Fibroblast of skin of right biceps (primary cell): ENCODE data around the gene NPAS4.
"Not testable (repeated sequence)": the region's sequence is repeated elsewhere in the genome, so short reads cannot be mapped to it uniquely, and the experiment has no call there.

Experiments
- DNase-seq: peaks from one replicate; pipeline ENCODE4 v3.0.0-alpha.2; 2013

The NPAS4 gene

DNA sequence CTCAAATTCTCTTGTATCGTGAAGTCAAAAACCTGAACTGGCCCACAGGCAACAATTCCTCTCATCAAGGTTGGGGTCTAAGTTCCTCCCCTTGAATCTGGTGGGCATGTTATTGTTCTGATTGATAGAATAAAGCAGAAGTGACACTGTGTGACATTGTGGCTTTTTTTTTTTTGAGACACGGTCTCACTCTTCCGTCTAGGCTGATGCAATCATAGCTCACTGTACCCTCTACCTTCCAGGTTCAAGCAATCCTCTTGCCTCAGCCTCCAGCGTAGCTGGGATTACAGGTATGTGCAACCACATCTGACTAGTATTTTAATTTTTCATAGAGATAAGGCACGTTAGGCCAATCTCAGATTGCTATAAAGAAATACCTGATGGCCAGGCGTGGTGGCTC lies 37.0 kb downstream of the NPAS4 start:
- DNase-seq: no peak

DNA sequence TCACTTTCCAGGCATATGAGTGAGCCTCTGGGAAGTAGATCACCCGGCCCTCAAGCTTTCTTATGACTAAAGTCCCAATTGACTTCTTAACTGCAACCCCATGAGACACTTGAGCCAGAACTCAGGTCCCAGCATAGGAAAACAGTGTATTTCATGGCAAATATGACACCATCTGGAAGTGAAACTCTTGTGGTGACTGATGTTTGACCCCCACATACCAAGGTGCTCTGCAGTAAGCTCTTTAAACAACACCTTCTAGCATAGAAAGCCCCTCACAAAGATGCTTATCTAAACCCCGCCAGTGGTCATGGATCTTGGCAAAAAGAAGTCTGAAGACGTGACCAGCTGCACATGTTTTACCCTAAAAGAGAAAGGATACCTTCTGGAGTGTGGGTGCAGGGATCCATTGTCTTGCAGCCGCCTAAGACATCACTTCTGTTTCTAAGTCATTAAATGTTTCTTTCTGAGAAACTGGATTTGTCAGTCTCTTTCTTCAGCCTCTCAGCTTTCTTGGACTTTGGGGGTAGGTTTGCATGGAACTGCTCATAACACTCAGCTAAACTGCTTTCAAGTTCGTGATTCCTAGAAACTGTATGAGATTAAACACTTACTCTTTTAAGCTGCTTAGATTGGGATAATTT lies 38.4 kb downstream of the NPAS4 start:
- no peak for DNase-seq

DNA sequence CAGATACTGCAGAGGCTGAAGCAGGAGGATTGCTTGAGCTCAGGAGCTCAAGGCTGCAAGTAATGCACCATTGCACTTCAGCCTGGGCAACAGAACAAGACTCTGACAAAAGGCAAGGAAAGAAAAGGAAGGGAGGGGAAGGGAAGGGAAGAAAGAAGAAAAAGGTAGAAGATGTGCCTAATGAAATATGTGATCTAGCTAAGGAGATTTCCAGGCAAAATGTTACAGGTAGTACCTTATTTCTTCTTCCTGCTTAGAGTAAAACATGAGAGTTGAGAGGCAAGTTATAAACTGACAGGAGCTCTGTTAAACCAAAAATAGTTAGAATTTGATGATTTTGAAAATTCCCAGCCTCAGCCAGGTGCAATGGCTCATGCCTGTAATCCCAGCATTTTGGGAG lies 41.2 kb downstream of the NPAS4 start:
- no peak for DNase-seq

DNA sequence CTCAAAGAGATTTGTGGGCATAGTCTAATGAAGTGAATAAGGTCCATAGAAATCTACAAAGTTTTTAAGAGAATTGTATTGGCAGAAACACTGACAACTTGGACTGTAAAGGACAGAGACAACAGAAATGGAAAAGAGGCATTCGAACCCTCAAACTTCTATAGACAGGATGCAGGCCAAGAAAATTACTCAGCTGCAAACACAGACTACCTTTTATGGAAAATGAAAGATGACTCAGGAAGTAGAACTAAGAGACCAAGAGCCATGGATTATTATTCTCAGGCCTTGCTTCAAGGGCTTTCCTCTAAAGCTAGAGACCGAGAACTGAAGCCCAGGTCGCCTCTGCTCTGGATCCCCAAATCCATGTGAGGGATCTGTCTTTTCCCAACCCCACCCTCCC lies 42.1 kb downstream of the NPAS4 start:
- no peak for DNase-seq

DNA sequence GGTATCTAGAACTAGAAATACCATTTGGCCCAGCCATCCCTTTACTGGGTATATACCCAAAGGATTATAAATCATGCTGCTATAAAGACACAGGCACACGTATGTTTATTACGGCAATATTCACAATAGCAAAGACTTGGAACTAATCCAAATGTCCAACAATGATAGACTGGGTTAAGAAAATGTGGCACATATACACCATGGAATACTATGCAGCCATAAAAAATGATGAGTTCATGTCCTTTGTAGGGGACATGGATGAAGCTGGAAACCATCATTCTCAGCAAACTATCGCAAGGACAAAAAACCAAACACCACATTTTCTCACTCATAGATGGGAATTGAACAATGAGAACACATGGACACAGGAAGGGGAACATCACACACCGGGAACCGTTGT lies 43.3 kb downstream of the NPAS4 start:
- DNase-seq: not testable (repeated sequence)

DNA sequence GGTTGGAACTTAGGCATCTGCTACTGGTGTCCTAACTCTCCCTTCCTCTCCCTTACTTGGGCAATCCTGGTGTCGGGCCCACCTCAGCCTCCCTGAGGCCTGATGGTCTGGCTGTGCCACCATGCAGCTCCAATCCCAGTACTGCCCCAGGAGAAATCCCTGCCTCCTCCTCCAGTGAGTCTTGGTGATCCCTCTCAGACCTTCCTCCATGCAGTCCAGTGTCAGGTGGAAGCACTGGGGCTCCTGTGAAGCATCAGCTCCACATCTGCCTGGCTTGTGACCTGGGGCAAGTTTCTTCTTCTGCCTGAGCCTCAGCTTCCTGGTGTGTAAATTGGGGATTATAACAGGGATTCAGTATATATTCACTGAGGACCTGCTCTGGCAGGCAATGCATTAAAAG lies 44.1 kb downstream of the NPAS4 start:
- DNase-seq: no peak

DNA sequence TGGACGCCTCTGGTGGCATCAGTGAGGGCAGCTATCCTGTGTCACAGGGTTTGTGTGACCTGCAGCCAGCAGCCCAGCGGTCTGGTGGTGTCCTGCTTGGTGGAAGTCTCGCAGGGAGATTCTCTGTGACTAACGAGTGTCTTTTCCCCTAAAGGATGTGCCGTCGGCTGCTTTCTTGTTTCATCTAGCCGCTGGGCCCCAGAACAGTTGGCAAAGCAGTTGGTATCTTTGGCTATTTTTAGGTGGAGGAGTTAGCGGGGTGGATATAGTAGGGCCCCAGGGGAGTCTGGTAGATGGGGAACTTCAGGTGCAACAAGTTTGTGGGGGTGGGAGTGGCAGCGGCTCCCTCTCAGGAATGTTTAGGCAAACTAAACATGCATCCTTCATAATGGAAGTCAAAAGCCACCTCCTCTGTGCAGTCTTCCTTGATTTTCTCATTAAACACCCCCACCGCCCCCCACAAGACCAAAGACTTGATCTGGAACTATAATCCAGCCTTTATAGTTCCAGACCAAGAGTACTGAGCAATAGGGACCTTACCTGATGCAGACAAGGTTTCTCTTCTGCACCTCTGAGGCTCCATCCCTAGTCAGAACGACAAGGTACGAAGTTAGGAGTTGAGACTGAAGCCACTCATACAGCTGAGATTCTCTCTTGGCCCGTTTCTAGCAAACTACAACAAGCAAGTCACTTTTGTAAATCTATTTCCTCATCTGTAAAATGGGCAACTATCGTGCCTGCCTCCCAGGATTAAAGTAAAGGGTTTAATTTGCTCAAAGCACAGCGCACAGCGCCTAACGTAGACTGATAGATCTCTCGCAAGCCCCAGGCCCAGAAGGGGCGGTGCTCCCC lies 44.8 kb downstream of the NPAS4 start:
- no peak for DNase-seq

DNA sequence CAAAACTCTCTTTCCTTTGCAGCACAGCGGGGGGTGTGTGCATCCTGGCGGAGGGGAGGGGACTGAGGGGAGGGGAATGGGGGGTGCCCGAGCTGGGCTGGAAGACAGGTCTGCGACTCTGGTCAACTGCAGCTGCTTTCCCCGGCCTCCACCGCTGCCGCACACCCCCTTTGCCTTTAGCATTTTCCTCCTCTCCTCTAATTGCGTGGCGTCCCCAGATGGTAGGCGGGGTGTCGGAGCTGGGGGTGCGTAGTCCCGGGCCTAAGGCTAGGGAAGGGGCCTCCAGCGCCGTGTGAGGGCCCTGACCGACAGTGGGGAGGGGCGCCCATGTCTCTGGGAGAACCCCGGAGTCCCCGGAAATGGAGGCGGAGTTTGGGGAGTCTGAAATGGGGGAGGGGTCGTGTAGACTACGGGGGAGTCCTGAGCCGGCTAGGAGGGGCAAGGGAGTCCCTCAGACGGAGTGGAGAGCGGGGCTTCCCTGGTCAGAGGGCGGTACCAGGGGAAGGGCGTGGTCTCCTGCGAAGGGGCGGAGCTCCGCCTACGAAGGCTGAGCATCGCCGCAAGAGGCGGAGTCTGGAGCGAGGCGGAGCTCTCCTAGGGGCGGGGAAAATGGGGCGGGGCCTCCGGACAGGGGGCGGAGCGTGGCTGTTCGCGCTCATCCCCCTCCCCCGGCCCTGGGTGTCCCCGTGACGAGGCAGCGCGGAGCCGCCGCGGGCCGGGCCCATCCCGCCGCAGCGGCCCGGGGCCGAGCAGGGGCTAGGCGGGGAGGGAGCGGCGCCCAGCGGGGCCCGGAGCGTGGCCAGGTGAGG lies 45.6 kb downstream of the NPAS4 start, which contains the start of gene PELI3:
Gene PELI3, plus strand, starts transcription at position 681 of the 809 bp plus-strand sequence. CDS start 1,224 bp downstream, outside the sequence.
- DNase-seq: peak; percentile 89

DNA sequence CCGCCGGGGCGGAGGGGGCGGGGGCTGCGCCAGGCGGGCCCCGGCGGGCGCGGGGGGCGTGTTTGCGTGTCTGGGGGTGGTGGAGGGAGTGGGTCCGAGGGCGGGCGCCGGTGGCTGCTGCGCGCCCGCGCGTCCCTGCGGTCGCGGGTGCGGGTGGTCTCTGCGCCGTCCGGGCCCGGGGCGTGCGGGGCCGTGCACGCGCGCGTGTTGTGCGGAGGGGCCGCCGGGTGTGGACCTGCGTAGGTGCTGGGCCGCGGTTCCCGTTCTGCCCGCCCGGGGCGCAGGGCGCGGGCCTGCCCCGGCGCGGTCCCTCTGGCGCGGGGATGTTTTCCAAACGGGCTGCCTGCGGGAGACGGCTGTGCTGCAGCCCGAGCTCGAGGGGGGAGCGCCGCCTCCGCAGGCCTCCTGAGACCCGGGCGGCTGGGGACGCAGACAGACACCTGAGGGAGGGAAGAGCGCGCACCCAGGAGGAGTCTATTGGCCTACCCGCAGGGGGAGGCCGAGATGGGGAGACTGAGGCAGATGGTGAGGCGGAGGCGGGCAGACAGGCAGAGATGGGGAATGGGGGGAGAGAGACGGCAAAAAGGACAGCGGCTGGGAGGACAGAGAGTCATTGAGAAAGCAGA lies 46.3 kb downstream of the NPAS4 start:
- peak; percentile 30 for DNase-seq

DNA sequence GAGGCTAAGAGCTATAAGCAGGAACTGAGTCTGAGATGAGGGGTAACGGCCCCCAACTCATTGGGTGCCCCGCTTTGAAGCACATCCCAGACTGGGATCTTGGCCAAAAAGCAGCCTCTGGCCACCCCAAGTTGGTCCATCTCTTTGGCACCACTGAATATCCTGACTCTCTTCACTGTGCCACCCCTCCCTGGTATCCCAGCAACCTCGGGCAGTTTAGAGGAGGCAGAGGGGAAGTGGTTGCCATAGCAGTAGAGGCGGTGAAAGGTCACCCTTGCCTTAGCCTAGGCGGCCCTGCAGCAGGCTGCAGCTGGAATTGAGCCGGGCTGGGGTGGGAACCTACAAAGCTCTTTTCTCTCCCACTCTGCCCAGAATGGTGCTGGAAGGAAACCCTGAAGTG lies 46.9 kb downstream of the NPAS4 start:
- DNase-seq: no peak

DNA sequence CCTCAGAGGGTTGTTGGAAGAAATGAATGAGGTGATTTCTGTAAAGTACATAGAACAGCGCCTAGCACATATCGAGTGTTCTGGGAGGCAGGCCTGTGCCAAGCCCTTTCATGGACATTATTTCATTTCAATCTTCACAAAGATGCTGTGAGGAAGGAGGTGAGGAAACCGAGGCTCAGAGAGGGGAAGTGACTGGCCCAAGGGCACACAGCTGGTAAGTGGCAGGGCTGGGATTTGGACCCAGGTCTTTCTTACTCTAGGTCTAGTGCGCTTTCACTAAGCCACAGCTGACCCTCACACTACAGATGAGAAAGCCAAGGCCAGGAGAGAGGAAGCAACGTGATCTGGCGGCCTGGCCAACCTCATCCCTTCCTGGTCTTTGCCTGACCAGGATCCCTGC lies 47.9 kb downstream of the NPAS4 start:
- DNase-seq: no peak

DNA sequence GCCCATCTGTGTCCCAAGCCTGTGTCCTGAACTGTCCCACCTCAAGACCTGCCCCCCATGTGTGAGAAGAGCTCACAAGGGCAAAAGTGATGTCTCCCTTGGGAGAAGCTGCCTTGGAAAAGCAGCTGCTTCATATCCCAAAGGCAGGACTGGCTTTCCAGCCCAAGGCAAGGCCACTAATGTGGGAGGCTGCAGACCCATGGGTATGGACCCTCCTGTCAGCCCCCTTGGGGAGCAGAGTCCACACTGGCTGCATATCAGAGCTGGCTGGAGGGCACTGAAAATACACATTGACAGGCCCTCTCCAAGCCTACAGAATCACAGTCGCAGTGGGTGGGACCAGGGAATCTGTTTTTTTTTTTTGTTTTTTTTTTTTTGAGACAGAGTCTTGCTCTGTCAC lies 48.6 kb downstream of the NPAS4 start:
- no peak for DNase-seq

DNA sequence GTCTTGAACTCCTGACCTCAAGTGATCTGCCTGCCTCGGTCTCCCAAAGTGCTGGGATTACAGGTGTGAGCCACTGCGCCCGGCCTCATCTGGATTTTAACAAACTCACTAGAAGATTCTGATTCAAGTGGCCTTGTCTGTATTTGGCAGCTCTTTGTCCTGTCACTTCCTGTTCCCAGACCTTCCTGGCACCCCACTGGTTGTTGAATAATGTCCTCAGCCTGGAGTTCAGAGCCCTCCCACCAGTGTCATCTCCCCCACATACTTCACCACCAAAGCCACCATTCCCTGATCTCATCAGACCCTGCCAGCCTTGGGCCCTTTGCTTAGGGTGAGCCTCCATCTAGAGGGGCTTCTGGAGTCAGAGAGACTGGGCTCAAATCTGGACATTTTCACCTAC lies 49.2 kb downstream of the NPAS4 start:
- no peak for DNase-seq

DNA sequence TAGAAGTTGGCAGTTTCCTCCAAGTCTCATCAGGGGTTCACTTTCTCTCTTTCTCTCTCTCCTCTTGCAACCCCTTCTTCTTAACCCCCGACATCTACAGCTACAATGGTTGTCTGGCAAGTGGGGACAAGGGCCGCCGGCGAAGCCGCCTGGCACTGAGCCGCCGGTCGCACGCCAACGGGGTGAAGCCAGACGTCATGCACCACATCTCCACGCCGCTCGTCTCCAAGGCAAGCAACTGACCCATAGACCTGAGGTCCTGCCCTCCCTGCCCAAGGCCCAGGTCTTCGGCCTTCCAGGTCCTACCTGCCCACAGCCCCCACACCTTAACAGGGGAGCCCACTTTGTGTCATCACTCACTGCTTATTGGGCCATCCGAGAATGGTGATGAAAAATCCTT lies 50.3 kb downstream of the NPAS4 start:
- DNase-seq: no peak

DNA sequence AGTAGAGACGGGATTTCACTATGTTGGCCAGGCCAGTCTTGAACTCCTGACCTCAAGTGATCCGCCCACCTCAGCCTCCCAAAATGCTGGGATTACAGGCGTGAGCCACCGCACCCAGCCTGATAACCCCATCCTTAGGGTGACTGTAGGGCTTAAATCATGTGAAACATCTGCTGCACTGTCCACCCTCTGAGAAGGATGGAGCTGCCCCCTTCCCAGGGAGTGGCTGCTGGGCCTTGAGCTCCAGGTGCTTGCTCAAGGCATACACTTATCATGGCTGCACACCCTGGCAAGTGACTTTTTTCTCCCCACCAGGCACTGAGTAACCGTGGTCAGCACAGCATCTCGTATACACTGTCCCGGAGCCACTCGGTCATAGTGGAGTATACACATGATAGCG lies 51.2 kb downstream of the NPAS4 start:
- DNase-seq: no peak

DNA sequence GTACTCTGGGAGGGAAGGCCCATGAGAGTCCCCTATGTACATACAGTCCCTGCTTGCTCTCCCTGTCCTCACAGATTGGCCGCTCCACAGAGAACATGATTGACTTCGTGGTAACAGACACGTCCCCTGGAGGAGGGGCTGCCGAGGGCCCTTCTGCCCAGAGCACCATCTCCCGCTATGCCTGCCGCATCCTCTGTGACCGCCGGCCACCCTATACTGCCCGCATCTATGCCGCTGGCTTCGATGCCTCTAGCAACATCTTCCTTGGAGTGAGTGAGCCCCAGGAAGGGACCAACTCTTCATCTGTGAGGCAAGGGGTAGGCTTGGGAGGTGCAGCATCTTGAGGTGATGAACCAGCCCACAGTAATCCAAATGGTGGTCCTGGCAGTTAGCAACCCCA lies 52.3 kb downstream of the NPAS4 start:
- no peak for DNase-seq

DNA sequence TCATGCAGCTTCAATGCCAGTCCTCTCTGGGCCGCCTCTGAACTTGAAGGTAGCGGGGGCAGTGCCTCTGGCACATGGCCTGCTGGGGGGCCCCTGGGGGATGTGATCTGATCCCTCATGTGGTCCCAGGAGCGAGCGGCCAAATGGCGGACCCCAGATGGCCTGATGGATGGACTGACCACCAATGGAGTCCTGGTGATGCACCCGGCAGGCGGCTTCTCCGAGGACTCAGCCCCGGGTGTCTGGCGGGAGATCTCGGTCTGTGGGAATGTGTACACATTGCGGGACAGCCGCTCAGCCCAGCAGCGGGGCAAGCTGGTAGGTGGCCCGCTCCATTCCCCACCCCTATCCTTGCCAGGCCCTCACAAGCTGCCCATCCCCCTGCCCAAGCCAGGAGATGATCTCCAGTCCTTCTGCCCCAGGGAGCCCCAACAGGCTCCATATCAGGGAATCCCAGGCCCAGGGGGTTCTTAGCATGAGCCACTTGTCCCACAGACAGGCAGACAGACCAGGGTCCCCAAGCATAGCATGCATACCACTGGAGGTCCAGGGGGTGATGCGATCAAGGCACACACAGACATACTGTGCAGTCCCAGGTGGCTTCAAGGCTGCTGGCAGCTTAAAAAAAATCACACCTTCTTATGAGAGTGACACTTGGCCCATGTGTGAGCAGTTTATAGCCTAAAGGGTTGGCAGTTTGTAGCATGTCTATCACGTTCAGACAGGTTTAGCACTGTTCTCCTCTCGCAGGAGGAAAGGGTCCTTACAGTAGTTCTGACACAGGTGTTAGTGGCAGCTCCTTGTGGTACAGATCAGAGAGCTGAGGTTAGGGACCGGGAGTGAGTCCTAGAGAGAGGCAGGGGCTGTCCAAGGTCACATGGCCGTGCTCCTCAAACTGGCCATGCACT lies 53.0 kb downstream of the NPAS4 start:
- DNase-seq: no peak

DNA sequence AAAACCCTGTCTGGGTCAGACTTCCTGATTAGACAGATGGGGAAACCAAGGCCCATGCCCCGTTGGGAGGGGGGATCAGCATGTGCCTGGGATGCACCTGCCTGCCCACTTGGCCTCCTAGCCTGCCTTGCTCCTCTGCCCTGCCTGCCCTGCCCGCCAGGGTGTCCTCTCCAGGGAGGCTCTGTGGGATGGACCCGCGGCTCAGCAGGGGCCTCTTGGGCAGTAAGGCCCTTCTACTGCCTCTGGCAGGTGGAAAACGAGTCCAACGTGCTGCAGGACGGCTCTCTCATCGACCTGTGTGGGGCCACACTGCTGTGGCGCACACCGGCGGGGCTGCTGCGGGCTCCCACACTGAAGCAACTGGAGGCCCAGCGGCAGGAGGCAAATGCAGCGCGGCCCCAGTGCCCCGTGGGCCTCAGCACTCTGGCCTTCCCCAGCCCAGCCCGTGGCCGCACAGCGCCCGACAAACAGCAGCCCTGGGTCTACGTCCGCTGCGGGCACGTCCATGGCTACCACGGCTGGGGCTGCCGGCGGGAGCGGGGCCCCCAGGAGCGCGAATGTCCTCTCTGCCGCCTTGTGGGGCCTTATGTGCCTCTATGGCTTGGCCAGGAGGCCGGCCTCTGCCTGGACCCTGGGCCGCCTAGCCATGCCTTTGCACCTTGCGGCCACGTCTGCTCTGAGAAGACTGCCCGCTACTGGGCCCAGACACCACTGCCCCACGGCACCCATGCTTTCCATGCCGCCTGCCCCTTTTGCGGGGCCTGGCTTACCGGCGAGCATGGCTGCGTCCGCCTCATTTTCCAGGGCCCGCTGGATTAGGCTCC lies 54.7 kb downstream of the NPAS4 start:
- DNase-seq: no peak
